RCC 7860 (cell line): ENCODE results near the gene AOC2.
"Not testable (repeated sequence)": the region's sequence is repeated elsewhere in the genome, so short reads cannot be mapped to it uniquely, and the experiment has no call there.

Experiments used
- DNase-seq: peaks from one replicate; pipeline ENCODE4 v3.0.0-alpha.2; 2015; ENCODE audit warnings: low spot score
- FAIRE-seq: peaks from 2 replicates; lab custom pipeline; 2012; peaks lifted over from hg19 to GRCh38; lab: Jason Lieb, UNC

The AOC2 gene

GRCh38 chr17:42878924-42879595 is 34.7 kb downstream of the AOC2 start:
- no peak for DNase-seq
- no peak for FAIRE-seq

DNA sequence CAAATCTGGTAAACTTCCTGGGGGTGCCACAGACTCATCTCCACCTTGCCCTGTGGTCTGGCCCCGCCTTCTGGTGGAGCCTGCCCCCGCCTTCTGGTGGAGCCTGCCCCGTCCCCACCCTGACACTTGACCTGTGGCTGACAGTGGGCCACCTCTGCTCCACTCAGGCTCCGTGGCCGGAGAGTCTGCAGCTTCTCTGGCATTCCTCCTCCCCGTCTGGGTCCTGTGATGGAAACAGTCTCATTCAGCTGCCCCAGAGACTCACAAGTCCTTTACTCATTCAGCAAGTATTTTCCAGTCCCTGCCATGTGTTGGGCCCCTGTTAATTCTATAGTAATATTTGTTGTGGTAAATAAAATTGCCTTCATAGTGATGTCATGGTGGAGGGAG is 35.2 kb downstream of the AOC2 start:
- FAIRE-seq, result no peak

DNA sequence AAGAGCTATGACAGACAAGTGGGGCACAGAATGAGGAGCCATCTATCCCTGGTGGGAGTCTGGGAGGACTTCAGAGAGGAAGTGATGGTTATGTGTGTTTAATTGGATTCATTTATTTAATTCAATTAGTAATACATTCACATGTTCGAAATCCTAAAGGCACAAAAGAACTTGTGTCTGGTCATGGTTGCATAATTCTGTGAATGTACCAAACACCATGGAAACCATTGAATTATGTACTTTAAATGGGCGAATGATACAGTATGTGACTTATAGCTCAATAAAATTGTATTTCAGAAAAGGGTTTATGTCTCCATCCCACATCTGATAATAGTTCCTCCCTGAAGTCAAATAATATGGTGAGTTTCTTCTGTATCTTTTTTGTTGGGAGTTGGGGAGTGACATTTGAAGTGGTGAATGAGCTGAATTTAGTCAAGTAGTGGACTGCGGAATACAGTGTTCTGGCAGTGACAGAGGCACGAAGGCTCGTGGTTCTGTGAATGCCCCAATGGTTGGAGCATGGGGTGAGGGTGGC is 36.5 kb downstream of the AOC2 start:
- FAIRE-seq, result no peak
- DNase-seq, result no peak

More for the DNA sequence above, 35.2 kb downstream of the AOC2 start:
- DNase-seq, result no peak

- DNase-seq, FAIRE-seq: not testable (repeated sequence)
Observed at GRCh38 chr17:42881706-42882105, 37.3 kb downstream of the AOC2 start.

DNA sequence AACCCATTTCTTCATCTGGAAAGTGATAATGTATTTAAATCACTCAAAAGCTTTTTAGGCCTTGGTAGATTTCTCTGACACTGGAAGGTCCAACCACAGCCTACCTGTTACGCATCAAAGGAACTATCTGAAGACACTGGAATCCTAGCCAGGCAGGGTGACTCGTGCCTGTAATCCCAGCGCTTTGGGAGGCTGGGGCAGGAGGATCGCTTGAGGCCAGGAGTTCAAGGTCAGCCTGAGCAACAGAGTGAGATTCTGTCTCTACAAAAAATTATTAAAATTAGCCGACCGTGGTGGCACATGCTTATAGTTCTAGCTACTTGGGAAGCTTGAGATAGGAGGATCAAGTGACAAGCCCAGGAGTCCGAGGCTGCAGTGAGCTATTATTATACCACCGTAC is 37.8 kb downstream of the AOC2 start:
- DNase-seq (no peak), FAIRE-seq (no peak)

- FAIRE-seq, result no peak
Observed at GRCh38 chr17:42883802-42884558, 39.6 kb downstream of the AOC2 start.

DNA sequence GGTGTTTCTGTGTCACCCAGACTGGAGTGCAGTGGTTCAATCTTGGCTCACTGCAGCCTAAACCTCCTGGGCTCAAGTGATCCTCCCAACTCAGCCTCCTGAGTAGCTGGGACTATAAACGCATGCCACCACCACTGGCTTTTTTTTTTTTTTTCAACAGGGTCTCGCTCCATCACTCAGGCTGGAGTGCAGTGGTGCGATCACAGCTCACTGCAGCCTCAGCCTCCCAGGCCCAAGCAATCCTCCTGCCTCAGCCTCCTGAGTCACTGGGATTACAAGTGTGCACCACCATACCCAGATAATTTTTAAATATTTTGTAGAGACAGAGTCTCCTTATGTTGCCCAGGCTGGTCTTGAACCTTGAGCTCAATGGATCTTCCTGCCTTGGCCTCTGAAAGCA is 41.4 kb downstream of the AOC2 start:
- DNase-seq, FAIRE-seq: not testable (repeated sequence)

More at GRCh38 chr17:42883802-42884558, 39.6 kb downstream of the AOC2 start:
- DNase-seq, result peak; percentile 25

- FAIRE-seq (no peak), DNase-seq (no peak)
Observed at GRCh38 chr17:42886283-42887176, 42.1 kb downstream of the AOC2 start.

GRCh38 chr17:42889809-42890208 is 45.4 kb downstream of the AOC2 start:
- DNase-seq, result no peak
- no peak for FAIRE-seq

DNA sequence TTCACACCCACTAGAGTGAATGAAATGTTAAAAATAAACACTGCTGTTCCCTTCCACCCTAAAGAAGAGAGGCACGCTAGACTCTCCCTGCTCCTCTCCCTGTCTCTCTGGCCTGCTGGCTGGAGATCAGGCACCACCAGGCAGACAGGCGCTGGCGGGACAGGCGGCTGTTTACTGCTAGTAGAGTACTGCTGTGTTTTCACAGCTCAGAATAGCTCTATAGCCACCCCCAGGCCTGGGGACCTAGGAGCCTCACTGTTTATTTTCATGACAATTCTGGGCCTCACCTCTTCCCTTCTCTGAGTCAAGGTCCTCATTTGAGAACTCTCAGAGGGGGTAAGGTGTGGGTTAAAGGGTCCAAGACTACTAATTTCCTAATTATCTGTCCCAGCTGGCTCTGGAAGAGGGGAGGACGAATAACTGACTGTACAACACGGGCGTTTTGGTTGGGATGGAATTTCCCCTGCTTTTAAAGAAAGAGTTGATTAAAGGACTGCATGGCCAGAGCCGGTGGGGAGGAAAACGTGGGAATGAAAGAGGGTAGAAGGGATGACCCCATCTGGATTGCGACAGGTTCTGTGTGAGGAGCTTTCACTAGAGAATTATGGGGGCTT is 47.3 kb downstream of the AOC2 start:
- FAIRE-seq (no peak), DNase-seq (no peak)

DNA sequence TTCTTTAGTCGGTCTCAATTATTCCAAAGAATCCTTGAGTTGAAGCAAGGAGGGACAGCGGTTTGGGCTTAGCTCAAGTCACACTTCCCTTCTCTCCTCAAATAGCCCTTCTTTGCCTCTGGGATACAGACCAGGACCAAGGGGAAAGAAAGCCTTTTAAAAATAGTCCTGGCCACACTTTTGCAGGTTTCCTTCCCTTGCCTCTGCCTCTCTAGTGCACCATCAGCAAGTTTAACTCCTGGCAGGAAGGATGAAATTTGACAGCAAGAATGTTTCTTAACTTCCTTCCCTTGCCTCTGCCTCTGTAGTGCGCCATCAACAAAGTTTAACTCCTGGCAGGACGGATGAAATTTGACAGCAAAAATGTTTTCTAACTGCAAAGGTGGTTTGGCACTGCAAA is 49.0 kb downstream of the AOC2 start:
- FAIRE-seq (no peak), DNase-seq (no peak)

- DNase-seq, result no peak
Observed at GRCh38 chr17:42894283-42895184, 50.2 kb downstream of the AOC2 start.

GRCh38 chr17:42895185-42895555 is 50.8 kb downstream of the AOC2 start:
- DNase-seq, result peak; percentile 32
- FAIRE-seq, result peak; percentile 69

More at GRCh38 chr17:42894283-42895184, 50.2 kb downstream of the AOC2 start:
- no peak for FAIRE-seq

DNA sequence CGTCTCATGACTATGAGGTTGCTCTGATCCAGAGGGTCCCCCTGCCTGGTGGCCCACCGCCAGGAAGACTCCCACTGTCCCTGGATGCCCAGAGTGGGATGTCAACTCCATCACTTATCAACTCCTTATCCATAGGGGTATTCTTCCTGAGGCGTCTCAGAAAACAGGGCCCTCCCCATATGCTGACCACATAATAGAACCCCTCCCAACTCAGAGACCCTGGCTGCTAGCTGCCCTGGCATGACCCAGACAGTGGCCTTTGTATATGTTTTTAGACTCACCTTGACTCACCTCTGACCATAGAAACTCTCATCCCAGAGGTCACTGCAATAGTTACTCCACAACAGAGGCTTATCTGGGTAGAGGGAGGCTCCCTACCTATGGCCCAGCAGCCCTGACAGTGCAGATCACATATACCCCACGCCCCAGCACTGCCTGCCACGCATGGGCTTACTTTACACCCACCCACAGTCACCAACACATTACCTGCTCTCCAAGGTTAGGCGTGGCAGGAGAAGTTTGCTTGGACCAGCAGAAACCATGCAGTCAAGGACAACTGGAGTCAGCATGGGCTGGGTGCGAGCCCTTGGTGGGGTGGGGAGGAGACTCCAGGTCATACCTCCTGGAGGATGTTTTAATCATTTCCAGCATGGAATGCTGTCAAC is 53.9 kb downstream of the AOC2 start:
- FAIRE-seq (no peak), DNase-seq (no peak)

- FAIRE-seq, DNase-seq: not testable (repeated sequence)
Observed at GRCh38 chr17:42899981-42900380, 55.6 kb downstream of the AOC2 start.
